ENCODE measurements around the gene FNDC3B. TPM values are rescaled to one million over a fixed set of nuclear protein-coding genes. Genes with fewer than 3 reads are reported as not detected.

FNDC3B gene
- total and polyA plus RNA-seq, 2 of the 8 experiments (the other 6 are each of a cell fraction or from before 2014, with no cell fraction given) = 14.1 to 44.4 TPM

DNA sequence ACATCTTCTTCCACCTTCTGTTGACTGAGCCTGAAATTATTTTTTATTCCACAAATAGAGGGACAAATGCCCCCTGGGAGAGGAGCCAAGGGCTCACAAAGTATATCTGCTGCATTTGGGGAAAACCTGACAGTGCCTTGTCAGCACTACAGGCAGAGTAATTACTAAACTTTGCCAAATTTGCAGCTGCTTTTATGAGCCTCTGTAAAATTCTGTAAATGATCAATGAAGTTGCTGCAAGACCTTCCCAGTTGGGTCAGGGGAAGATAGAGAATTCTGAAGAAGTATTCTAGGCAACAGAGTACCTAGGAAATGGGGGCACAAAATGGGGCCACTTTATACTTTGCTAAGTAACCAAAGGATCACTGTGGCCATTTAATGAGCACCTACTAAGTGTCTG, 398.3 kb downstream of the FNDC3B start (continued):
- TF ChIP-seq, protein P1, sequence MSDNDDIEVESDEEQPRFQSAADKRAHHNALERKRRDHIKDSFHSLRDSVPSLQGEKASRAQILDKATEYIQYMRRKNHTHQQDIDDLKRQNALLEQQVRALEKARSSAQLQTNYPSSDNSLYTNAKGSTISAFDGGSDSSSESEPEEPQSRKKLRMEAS (IDR thresholded peaks at IDR 0.05) = no peak
- TF ChIP-seq TBP (IDR thresholded peaks at IDR 0.05; ENCODE audit: low read depth, low read length) = no peak
- no peak for TF ChIP-seq KDM5A (IDR thresholded peaks at IDR 0.05; ENCODE audit: low read length)
- no peak for TF ChIP-seq CTBP2 (IDR thresholded peaks at IDR 0.05; ENCODE audit: borderline replicate concordance, insufficient read depth, insufficient read length, low read length)
- no peak for TF ChIP-seq GABPA (IDR thresholded peaks at IDR 0.05; ENCODE audit: borderline replicate concordance, insufficient read depth, low read length)
